Stimulated activated CD4-positive, alpha-beta T cell treated with anti-CD3 and anti-CD28 coated beads, Interleukin-12 subunit alpha, Interleukin-12 subunit beta, amount 100 ng/mL, for 24 hours (primary cell): Measurements from ENCODE around the gene AKR1C1.
"Not testable (repeated sequence)": the region's sequence is repeated elsewhere in the genome, so short reads cannot be mapped to it uniquely, and the experiment has no call there.

Experiments used
- DNase-seq, 2 experiments: peaks; one replicate each; pipeline ENCODE4 v3.0.0-alpha.2; 2020; ENCODE audit warnings: low read depth in 2 of 2

AKR1C1 gene

DNA sequence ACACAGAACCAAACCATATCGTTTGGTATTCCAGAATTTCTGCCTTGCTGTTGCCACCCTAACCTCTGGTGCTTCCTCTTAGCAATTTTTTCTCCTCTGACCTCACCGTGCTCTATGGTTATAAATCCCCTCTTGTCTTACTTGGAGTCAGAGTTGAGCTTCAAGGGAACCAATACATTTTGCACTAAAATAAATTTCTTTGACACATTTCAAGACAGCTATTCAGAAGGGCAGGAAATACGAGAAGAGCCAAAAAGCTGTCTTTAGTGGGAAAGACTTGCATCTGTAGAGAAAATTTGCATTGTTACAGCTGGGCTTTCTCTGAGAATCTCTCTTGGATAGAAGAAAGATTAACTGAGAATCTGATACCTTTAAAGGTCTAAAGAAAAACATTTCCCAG is 54.9 kb downstream of the AKR1C1 start:
- DNase-seq, result no peak

DNA sequence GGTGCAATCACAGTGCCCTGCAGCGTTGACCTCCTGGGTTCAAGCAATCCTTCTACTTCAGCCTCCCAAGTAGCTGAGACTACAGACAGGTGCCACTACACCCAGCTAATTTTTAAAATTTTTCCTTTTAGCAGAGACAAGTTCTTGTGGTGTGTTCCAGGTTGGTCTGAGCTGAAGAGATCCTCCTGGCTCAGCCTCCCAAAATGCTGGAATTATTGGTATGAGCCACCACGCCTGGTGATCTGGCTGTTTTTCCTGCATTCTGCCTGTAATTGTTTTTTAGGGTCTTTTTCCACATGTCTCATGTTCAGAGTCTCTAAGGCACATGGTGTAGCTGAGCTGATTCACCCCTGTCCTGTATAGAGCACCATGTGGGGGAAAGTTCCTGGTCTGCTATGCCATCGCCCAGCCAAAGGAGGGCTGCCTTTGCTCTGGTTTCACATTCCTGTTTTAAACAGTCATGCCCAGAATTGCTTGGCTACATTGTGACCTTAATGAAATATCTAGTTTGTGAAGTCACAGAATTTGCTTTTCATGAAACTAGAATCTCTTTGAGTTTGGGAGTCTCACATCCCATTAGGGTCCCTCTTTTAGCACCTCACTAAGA is 55.6 kb downstream of the AKR1C1 start:
- DNase-seq, result not testable (repeated sequence)

GRCh38 chr10:5019770-5020612 is 56.8 kb downstream of the AKR1C1 start:
- not testable (repeated sequence) for DNase-seq

DNA sequence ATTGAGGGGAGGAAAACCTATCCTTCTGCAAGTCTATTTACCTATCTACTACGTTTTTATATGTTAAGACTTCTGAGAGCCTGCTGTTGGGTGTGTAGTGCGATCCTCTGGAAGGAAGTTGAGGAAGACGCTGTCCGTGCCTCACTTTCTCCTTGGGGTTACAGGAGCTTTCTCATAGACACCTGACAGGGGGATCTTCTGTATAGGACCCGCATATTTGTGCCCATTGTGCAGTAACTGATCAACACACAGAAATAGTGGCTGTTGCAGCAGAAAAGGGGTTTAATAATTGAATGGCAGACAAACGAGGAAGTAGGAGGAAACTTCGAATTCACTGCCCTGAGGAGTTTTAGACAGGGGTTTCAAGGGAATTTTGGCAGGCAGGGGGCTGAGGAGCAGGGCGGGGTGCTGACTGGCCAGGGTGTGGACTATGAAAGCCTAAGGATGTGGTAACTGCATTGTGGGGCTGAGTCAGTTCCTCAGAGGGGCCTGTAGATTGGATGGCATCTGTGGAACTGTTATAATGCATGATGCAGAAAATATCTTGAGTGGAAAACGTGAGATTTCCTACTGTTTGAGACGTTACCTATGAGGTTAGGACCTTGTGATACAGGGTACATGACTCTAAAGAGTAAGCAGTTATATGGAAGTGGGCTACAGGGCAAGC is 58.5 kb downstream of the AKR1C1 start:
- not testable (repeated sequence) for DNase-seq

DNA sequence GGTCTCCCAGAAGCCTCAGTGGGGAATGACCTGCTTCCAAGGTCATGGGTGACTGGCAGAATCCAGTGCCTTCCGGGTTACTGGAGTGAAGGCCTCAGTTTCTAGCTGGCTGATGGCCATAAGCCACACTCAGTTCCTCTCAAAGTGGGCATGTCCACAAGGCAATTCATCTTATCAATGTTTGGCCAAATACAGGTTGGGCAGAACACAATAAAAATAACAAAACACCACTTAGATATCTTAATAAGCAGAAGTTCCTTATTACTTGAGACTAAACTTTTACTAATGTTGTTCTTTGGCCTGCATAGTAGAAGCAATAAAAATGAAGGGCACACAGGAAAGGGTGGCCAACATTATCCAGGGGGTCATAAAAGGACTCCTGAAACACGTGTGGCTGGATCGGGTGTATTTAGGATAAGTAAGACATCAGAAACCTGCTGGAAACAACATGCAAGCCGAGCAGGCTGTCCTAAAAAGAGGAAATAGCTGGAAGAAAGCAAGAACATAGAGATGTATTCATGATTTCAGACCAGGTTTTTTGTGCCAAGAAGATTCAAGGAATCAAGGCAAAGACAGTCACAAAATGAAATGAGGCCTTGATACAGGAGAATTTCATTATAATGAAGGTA is 60.1 kb downstream of the AKR1C1 start:
- DNase-seq, result no peak

- DNase-seq, result not testable (repeated sequence)
Observed at GRCh38 chr10:5025461-5025881, 62.3 kb downstream of the AKR1C1 start.

- DNase-seq, result no peak
Observed at GRCh38 chr10:5030989-5031388, 67.8 kb downstream of the AKR1C1 start.

GRCh38 chr10:5031588-5031987 is 68.4 kb downstream of the AKR1C1 start:
- not testable (repeated sequence) for DNase-seq

DNA sequence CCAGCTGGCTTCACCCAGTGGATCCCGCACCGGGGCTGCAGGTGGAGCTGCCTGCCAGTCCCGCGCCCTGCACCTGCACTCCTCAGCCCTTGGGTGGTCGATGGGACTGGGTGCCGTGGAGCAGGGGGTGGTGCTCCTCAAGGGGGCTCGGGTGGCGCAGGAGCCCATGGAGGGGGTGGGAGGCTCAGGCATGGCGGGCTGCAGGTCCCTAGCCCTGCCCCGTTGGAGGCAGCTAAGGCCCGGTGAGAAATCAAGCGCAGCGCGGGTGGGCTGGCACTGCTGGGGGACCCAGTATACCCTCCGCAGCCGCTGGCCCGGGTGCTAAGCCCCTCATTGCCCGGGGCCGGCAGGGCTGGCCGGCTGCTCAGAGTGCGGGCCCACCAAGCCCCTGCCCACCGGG is 69.2 kb downstream of the AKR1C1 start:
- not testable (repeated sequence) for DNase-seq
